ENCODE measurements around the gene SIAH2.

GRCh38 chr3:150755902-150756301 lies 7.1 kb downstream of the SIAH2 start:
- no peak for TF ChIP-seq YY1 (IDR thresholded peaks at IDR 0.05; ENCODE audit: insufficient read depth, insufficient read length)
- no peak for TF ChIP-seq SUZ12 (IDR thresholded peaks at IDR 0.05; ENCODE audit: extremely low read depth, insufficient read depth, insufficient read length)

All from NT2/D1 (cell line).